ENCODE results near the gene EIF3J. TPM values are rescaled to one million over a fixed set of nuclear protein-coding genes. Genes with fewer than 3 reads are reported as not detected.

Gene EIF3J
- total RNA-seq, 4 donors from 2014 or later: 49.3 to 115 (median 54.5) TPM

- TF ChIP-seq, protein P1, sequence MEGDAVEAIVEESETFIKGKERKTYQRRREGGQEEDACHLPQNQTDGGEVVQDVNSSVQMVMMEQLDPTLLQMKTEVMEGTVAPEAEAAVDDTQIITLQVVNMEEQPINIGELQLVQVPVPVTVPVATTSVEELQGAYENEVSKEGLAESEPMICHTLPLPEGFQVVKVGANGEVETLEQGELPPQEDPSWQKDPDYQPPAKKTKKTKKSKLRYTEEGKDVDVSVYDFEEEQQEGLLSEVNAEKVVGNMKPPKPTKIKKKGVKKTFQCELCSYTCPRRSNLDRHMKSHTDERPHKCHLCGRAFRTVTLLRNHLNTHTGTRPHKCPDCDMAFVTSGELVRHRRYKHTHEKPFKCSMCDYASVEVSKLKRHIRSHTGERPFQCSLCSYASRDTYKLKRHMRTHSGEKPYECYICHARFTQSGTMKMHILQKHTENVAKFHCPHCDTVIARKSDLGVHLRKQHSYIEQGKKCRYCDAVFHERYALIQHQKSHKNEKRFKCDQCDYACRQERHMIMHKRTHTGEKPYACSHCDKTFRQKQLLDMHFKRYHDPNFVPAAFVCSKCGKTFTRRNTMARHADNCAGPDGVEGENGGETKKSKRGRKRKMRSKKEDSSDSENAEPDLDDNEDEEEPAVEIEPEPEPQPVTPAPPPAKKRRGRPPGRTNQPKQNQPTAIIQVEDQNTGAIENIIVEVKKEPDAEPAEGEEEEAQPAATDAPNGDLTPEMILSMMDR (IDR thresholded peaks at IDR 0.05; ENCODE audit: low read depth): no peak
Observed at GRCh38 chr15:44501768-44502366, 35.1 kb upstream of the EIF3J start.

DNA sequence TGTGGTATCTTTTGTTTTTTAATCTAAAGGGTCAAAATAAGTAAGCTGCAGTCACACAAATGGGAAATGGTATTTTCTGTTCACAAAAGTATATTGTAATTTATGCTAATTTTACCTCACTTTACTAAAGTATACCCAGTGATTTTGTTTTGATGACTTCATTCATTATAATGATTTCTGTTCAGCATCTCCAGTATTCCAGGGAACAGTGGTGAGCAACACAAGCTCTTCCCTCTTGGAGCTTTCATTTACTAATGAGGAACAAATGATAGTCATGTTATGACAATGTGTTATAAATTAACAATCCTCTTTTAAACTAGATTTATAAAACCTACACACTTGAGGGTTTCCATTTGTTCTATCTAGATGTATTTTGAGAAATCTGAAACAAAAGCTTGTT, 20.5 kb upstream of the EIF3J start:
- TF ChIP-seq, protein P1 (IDR thresholded peaks at IDR 0.05; ENCODE audit: low read depth): no peak

GRCh38 chr15:44519537-44519936, 17.4 kb upstream of the EIF3J start:
- TF ChIP-seq, protein P1 (IDR thresholded peaks at IDR 0.05; ENCODE audit: low read depth): no peak

DNA sequence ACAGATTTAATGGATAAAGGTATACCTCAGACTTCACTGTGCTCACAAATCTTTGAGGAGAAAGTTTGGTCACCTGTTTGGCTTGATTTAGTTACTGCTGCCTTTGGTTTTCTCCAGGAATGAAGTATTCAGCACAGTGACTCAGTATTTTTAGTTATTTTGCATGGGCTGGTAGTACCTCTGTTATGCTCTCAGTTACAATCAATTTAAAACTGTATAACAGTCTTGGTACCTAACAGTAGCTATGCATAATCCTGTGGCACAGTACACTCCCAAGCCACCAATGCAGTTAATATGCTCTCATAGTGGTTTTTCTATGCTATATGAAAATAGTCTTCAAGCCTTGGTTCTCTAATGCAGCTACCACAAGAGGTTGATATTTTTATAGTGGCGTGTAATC, 11.9 kb upstream of the EIF3J start:
- TF ChIP-seq, protein P1 (IDR thresholded peaks at IDR 0.05; ENCODE audit: low read depth): no peak

GRCh38 chr15:44527241-44527640, 9.7 kb upstream of the EIF3J start:
- TF ChIP-seq, protein P1 (IDR thresholded peaks at IDR 0.05; ENCODE audit: low read depth): no peak

- TF ChIP-seq, protein P1 (IDR thresholded peaks at IDR 0.05; ENCODE audit: low read depth): no peak
Observed at GRCh38 chr15:44529864-44530604, 6.9 kb upstream of the EIF3J start.

DNA sequence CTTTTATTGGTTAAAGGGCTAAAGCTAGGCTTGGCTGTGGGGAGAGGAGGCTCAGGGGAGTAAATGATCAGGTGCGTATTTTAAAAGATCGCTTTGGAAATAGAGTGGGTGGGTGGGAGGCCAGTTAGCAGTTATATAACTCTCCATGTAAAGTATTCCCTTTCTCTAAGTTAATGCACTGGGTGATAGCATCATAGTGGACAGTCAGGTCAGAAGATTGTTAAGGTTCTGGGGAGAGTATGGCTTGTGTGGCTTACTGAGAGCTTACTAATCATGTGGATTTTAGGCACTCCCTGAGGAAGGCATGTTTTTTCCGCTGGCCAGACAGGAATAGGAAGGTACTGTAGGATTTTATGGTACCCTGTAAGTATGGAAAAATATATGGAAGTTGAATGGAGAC, 6.3 kb upstream of the EIF3J start:
- TF ChIP-seq, protein P1 (IDR thresholded peaks at IDR 0.05; ENCODE audit: low read depth): no peak

All from subcutaneous adipose tissue (tissue), 4 donors.